Neural cell (in vitro differentiated cells): ENCODE measurements around the gene EXD2. TPM values are rescaled to one million over a fixed set of nuclear protein-coding genes. Genes with fewer than 3 reads are reported as not detected.

Experiments
- H2AFZ ChIP-seq: fragments of 200-600, 300-800 bp; sonication (generic), shearing (Covaris generic); 2 replicates; pipeline ENCODE4 v1.6.0; 2014; ENCODE audit warnings: low read depth, mild to moderate bottlenecking, antibody characterized with exemption, low read length, moderate library complexity
- H3F3A ChIP-seq: fragments of 200-600 bp; shearing (Covaris generic); 2 replicates; pipeline ENCODE4 v1.6.1; 2016; ENCODE audit warnings: mild to moderate bottlenecking, moderate library complexity, mixed read lengths, antibody characterized with exemption, low read length; ENCODE audit not compliant: insufficient read depth, poor library complexity, severe bottlenecking
- H3K27ac ChIP-seq: fragments of 200-600, 300-800 bp; sonication (generic), shearing (Covaris generic); 2 replicates; pipeline ENCODE4 v1.5.1; 2014; ENCODE audit warnings: mild to moderate bottlenecking, low read length, moderate library complexity
- H3K27me3 ChIP-seq: fragments of 300-800, 200-600 bp; sonication (generic), shearing (Covaris generic); 2 replicates; pipeline ENCODE4 v1.6.0; 2014; ENCODE audit warnings: mild to moderate bottlenecking, low read depth, low read length, moderate library complexity; ENCODE audit not compliant: insufficient read depth
- H3K36me3 ChIP-seq: fragments of 300-800, 200-600 bp; sonication (generic), shearing (Covaris generic); 2 replicates; pipeline ENCODE4 v1.5.1; 2014; ENCODE audit warnings: mild to moderate bottlenecking, antibody characterized with exemption, low read length, moderate library complexity; ENCODE audit not compliant: insufficient read depth
- H3K4me2 ChIP-seq: fragments of 300-800, 200-600 bp; sonication (generic), shearing (Covaris generic); 2 replicates; pipeline ENCODE4 v1.6.0; 2014; ENCODE audit warnings: mild to moderate bottlenecking, low read length
- H3K4me3 ChIP-seq: fragments of 300-800, 200-600 bp; sonication (generic), shearing (Covaris generic); 2 replicates; pipeline ENCODE4 v1.5.1; 2014; ENCODE audit warnings: mild to moderate bottlenecking, low read length, moderate library complexity
- H3K79me2 ChIP-seq: fragments of 200-600 bp; shearing (Covaris generic); replicated peaks from 2 replicates; pipeline ENCODE4 v1.6.0; 2014; ENCODE audit warnings: mild to moderate bottlenecking, low read length, moderate library complexity; ENCODE audit not compliant: insufficient read depth
- H3K9ac ChIP-seq: fragments of 300-800, 200-600 bp; sonication (generic), shearing (Covaris generic); 2 replicates; pipeline ENCODE4 v1.6.1; 2016; ENCODE audit warnings: mild to moderate bottlenecking, low read length, mixed read lengths
- H3K9me2 ChIP-seq: fragments of 200-600 bp; shearing (Covaris generic); 2 replicates; pipeline ENCODE4 v1.6.1; 2016; ENCODE audit warnings: mild to moderate bottlenecking, low read length, mixed read lengths; ENCODE audit not compliant: insufficient read depth
- H3K9me3 ChIP-seq: fragments of 200-600, 300-800 bp; sonication (generic), shearing (Covaris generic); 2 replicates; pipeline ENCODE4 v1.6.1; 2016; ENCODE audit warnings: mild to moderate bottlenecking, mixed run types, low read length, moderate library complexity, mixed read lengths
- H4K20me1 ChIP-seq: fragments of 200-600 bp; shearing (Covaris generic); 2 replicates; pipeline ENCODE4 v1.6.1; 2016; ENCODE audit warnings: mild to moderate bottlenecking, mixed run types; ENCODE audit not compliant: insufficient read depth
- EP300 ChIP-seq: fragments of 450-650 bp; conservative IDR thresholded peaks from 2 replicates; pipeline ENCODE4 v1.6.1; 2014; ENCODE audit warnings: antibody characterized with exemption, mild to moderate bottlenecking, moderate library complexity; ENCODE audit not compliant: poor library complexity, severe bottlenecking
- EZH2 ChIP-seq: fragments of 200-600, 300-800 bp; shearing (Covaris generic), sonication (generic); IDR thresholded peaks from 2 replicates; pipeline ENCODE4 v1.6.1; 2014; ENCODE audit warnings: antibody characterized with exemption, low read length, borderline replicate concordance, mild to moderate bottlenecking; ENCODE audit not compliant: insufficient read depth, poor library complexity, severe bottlenecking
- MXI1 ChIP-seq: fragments of 450-650 bp; conservative IDR thresholded peaks from 2 replicates; pipeline ENCODE4 v1.6.1; 2014; ENCODE audit warnings: antibody characterized with exemption, mild to moderate bottlenecking; ENCODE audit not compliant: poor library complexity, severe bottlenecking
- POLR2AphosphoS5 ChIP-seq: IDR thresholded peaks from 2 replicates; pipeline ENCODE4 v1.6.1; 2012
- RAD21 ChIP-seq: fragments of 450-650 bp; conservative IDR thresholded peaks from 2 replicates; pipeline ENCODE4 v1.6.1; 2014; ENCODE audit warnings: antibody characterized with exemption, mild to moderate bottlenecking, moderate library complexity
- SMC3 ChIP-seq: fragments of 450-650 bp; conservative IDR thresholded peaks from 2 replicates; pipeline ENCODE4 v1.6.1; 2014; ENCODE audit warnings: antibody characterized with exemption, mild to moderate bottlenecking, moderate library complexity; ENCODE audit not compliant: poor library complexity
- TAF1 ChIP-seq: IDR thresholded peaks from 2 replicates; pipeline ENCODE4 v1.6.1; 2012; ENCODE audit warnings: low read depth
- polyA plus RNA-seq: library from polyadenylated mRNA; depleted of rRNA; stranded (reverse); fragments of >200 nt; gene quantifications from 2 replicates; pipeline ENCODE4 v1.2.3, GENCODE V29; 2014
- TF ChIP-seq, protein P1 (sequence below): IDR thresholded peaks from 2 replicates; pipeline ENCODE4 v1.6.1; 2012; ENCODE audit warnings: borderline replicate concordance
- TF ChIP-seq, protein P2 (sequence below): fragments of 450-650 bp; IDR thresholded peaks from 2 replicates; pipeline ENCODE4 v1.5.1; 2014; ENCODE audit warnings: antibody characterized with exemption, mild to moderate bottlenecking, moderate library complexity; ENCODE audit not compliant: poor library complexity, severe bottlenecking

Gene EXD2
- polyA plus RNA-seq, 1 donor from 2014 or later: 43.3 TPM

DNA sequence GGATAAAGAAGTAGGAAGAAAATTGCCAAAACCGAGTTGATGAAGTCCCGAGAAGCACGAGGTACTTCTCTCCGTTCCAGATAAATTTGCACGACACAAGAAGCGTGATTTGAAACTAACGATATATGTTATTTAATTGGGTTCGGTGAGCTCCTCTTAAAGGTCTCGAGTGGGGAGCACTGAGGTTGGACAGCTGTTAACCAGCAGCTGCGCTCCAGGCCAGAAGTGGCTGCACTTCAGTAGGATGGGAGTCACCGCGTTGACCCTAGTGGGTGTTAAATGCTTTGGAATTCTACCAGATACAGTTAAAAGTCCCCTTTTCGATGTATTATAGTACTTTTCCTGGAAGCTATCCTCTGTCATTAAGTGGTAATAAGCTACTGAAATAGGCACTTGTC lies 37.4 kb upstream of the EXD2 start:
- peaks cover 25% of the 10 kb centered on the region for H3K79me2 ChIP-seq
- peak overlapping the region; percentile 81 for H3K4me2 ChIP-seq
- H3F3A ChIP-seq: no peaks in the 10 kb centered on the region
- no peaks in the 10 kb centered on the region for H3K9me3 ChIP-seq
- H4K20me1 ChIP-seq: no peaks in the 10 kb centered on the region
- H3K9ac ChIP-seq: peak overlapping the region; percentile 91
- H3K36me3 ChIP-seq: no peaks in the 10 kb centered on the region
- peak overlapping the region; percentile 60 for H2AFZ ChIP-seq
- H3K27ac ChIP-seq: peak overlapping the region; percentile 86
- TF ChIP-seq EZH2: no peak
- no peak for TF ChIP-seq POLR2AphosphoS5
- TF ChIP-seq, protein P1, sequence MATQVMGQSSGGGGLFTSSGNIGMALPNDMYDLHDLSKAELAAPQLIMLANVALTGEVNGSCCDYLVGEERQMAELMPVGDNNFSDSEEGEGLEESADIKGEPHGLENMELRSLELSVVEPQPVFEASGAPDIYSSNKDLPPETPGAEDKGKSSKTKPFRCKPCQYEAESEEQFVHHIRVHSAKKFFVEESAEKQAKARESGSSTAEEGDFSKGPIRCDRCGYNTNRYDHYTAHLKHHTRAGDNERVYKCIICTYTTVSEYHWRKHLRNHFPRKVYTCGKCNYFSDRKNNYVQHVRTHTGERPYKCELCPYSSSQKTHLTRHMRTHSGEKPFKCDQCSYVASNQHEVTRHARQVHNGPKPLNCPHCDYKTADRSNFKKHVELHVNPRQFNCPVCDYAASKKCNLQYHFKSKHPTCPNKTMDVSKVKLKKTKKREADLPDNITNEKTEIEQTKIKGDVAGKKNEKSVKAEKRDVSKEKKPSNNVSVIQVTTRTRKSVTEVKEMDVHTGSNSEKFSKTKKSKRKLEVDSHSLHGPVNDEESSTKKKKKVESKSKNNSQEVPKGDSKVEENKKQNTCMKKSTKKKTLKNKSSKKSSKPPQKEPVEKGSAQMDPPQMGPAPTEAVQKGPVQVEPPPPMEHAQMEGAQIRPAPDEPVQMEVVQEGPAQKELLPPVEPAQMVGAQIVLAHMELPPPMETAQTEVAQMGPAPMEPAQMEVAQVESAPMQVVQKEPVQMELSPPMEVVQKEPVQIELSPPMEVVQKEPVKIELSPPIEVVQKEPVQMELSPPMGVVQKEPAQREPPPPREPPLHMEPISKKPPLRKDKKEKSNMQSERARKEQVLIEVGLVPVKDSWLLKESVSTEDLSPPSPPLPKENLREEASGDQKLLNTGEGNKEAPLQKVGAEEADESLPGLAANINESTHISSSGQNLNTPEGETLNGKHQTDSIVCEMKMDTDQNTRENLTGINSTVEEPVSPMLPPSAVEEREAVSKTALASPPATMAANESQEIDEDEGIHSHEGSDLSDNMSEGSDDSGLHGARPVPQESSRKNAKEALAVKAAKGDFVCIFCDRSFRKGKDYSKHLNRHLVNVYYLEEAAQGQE: no peak
- no peak for TF ChIP-seq TAF1
- no peak for TF ChIP-seq RAD21
- no peak for TF ChIP-seq EP300
- TF ChIP-seq, protein P2, sequence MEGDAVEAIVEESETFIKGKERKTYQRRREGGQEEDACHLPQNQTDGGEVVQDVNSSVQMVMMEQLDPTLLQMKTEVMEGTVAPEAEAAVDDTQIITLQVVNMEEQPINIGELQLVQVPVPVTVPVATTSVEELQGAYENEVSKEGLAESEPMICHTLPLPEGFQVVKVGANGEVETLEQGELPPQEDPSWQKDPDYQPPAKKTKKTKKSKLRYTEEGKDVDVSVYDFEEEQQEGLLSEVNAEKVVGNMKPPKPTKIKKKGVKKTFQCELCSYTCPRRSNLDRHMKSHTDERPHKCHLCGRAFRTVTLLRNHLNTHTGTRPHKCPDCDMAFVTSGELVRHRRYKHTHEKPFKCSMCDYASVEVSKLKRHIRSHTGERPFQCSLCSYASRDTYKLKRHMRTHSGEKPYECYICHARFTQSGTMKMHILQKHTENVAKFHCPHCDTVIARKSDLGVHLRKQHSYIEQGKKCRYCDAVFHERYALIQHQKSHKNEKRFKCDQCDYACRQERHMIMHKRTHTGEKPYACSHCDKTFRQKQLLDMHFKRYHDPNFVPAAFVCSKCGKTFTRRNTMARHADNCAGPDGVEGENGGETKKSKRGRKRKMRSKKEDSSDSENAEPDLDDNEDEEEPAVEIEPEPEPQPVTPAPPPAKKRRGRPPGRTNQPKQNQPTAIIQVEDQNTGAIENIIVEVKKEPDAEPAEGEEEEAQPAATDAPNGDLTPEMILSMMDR: no peak
- no peak for TF ChIP-seq MXI1
- TF ChIP-seq SMC3: no peak
- H3K27me3 ChIP-seq: no peaks in the 10 kb centered on the region
- H3K4me3 ChIP-seq: peak overlapping the region; percentile 92
- no peaks in the 10 kb centered on the region for H3K9me2 ChIP-seq

DNA sequence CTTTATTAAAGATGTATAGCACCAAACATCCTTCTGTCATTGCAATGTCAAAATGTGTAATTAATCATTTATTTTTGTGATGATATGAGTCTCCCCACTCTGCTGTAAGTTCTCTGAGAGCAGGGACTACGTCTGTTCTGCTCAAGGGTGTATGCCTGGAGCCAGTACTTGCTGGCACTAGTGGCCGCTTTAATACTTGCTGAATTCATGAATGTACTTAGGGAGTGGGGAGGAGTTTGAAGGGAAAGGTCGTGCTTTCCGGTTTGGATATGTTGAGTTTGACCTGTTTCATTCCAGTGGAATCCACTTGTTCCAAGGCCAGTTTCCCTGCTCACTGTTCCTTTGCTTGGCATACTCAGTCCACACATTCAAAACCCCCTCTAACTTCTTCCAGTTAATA lies 36.5 kb upstream of the EXD2 start:
- Histone ChIP-seq H3K9me3 (no peaks in the 10 kb centered on the region), H3K36me3 (no peaks in the 10 kb centered on the region), H3K4me2 (no peak overlapping the region), H2AFZ (no peak overlapping the region), H4K20me1 (no peaks in the 10 kb centered on the region), H3K9me2 (no peaks in the 10 kb centered on the region), H3K27me3 (no peaks in the 10 kb centered on the region), H3K4me3 (no peak overlapping the region), H3K9ac (no peak overlapping the region), H3F3A (no peaks in the 10 kb centered on the region), H3K27ac (no peak overlapping the region), H3K79me2 (peaks cover 16% of the 10 kb centered on the region)
- TF ChIP-seq RAD21 (no peak), TAF1 (no peak), POLR2AphosphoS5 (no peak), MXI1 (no peak), EZH2 (no peak), SMC3 (no peak), EP300 (no peak)
- TF ChIP-seq, protein P1: no peak
- TF ChIP-seq, protein P2: no peak
